GM23338 (cell line): ENCODE results near the gene RMDN3. TPM values are rescaled to one million over a fixed set of nuclear protein-coding genes. Genes with fewer than 3 reads are reported as not detected.

Source experiments
- ATAC-seq: fragments of 200-7000 bp; cut with Tn5 transposase; 3 replicates; pipeline ENCODE4 v1.9.1; 2020
- DNase-seq: peaks from one replicate; pipeline ENCODE4 v3.0.0-alpha.2; 2015; ENCODE audit warnings: low spot score
- H2AFZ ChIP-seq: fragments of 200-600 bp; sonication (generic); 2 replicates; pipeline ENCODE4 v1.8.0; 2016; ENCODE audit warnings: antibody characterized with exemption, mild to moderate bottlenecking, moderate library complexity
- H3F3A ChIP-seq: fragments of 200-600 bp; sonication (generic); replicated peaks from 2 replicates; pipeline ENCODE4 v1.8.0; 2017; ENCODE audit warnings: antibody characterized with exemption, mixed run types, low read depth
- H3K27ac ChIP-seq: fragments of 200-600 bp; sonication (generic); 2 replicates; pipeline ENCODE4 v1.6.1; 2016; ENCODE audit warnings: low read depth
- H3K27me3 ChIP-seq: fragments of 200-600 bp; sonication (generic); 2 replicates; pipeline ENCODE4 v1.8.0; 2016; ENCODE audit warnings: mild to moderate bottlenecking, mixed run types, moderate library complexity; ENCODE audit not compliant: insufficient read depth
- H3K36me3 ChIP-seq: fragments of 200-600 bp; sonication (generic); 2 replicates; pipeline ENCODE4 v1.8.0; 2016; ENCODE audit warnings: mild to moderate bottlenecking; ENCODE audit not compliant: insufficient read depth
- H3K4me1 ChIP-seq: fragments of 200-600 bp; sonication (generic); 2 replicates; pipeline ENCODE4 v1.8.0; 2016; ENCODE audit warnings: mild to moderate bottlenecking, moderate library complexity; ENCODE audit not compliant: insufficient read depth
- H3K4me2 ChIP-seq: fragments of 200-600 bp; sonication (generic); 2 replicates; pipeline ENCODE4 v1.7.1; 2017; ENCODE audit warnings: mixed run types
- H3K4me3 ChIP-seq: fragments of 200-600 bp; sonication (generic); 2 replicates; pipeline ENCODE4 v1.6.1; 2016; ENCODE audit warnings: mixed run types
- H3K79me2 ChIP-seq: fragments of 200-600 bp; sonication (generic); replicated peaks from 2 replicates; pipeline ENCODE4 v1.8.0; 2017; ENCODE audit warnings: mild to moderate bottlenecking; ENCODE audit not compliant: insufficient read depth
- H3K9me2 ChIP-seq: fragments of 200-600 bp; sonication (generic); 2 replicates; pipeline ENCODE4 v1.8.0; 2017; ENCODE audit not compliant: insufficient read depth
- H4K20me1 ChIP-seq: fragments of 200-600 bp; sonication (generic); replicated peaks from 2 replicates; pipeline ENCODE4 v1.8.0; 2017; ENCODE audit warnings: mild to moderate bottlenecking; ENCODE audit not compliant: insufficient read depth
- H3K27ac Mint-ChIP-seq: 2 replicates; pipeline ENCODE4 v1.8.0; 2020; ENCODE audit warnings: inconsistent platforms, mild to moderate bottlenecking, moderate library complexity, mixed read lengths
- H3K27me3 Mint-ChIP-seq: 3 replicates; pipeline ENCODE4 v1.8.0; 2022; ENCODE audit warnings: low read depth, mild to moderate bottlenecking, moderate library complexity, mixed read lengths, inconsistent platforms; ENCODE audit not compliant: insufficient read depth, poor library complexity
- H3K36me3 Mint-ChIP-seq: 3 replicates; pipeline ENCODE4 v1.8.0; 2021; ENCODE audit warnings: low read depth, mild to moderate bottlenecking, inconsistent platforms, moderate library complexity, mixed read lengths
- H3K4me1 Mint-ChIP-seq: 3 replicates; pipeline ENCODE4 v1.8.0; 2020; ENCODE audit warnings: mild to moderate bottlenecking, inconsistent platforms, mixed read lengths
- H3K4me3 Mint-ChIP-seq: 3 replicates; pipeline ENCODE4 v1.8.0; 2021; ENCODE audit warnings: moderate library complexity, mild to moderate bottlenecking, inconsistent platforms, mixed read lengths
- H3K9me3 Mint-ChIP-seq: 3 replicates; pipeline ENCODE4 v1.8.0; 2020; ENCODE audit warnings: moderate library complexity, mild to moderate bottlenecking, inconsistent platforms, mixed read lengths
- CREB1 ChIP-seq: fragments of 250-450 bp; sonication (Bioruptor Pico); IDR thresholded peaks from 2 replicates; pipeline ENCODE4 v1.5.0; 2020; ENCODE audit warnings: low read depth, mild to moderate bottlenecking, moderate library complexity
- EZH2phosphoT487 ChIP-seq: fragments of 200-600 bp; sonication (generic); IDR thresholded peaks from one replicate; pipeline ENCODE4 v1.8.1; 2018; ENCODE audit warnings: antibody characterized with exemption; ENCODE audit not compliant: unreplicated experiment
- JUNB ChIP-seq: IDR thresholded peaks from one replicate; pipeline ENCODE4 v1.6.1; 2016; ENCODE audit warnings: antibody characterized with exemption; ENCODE audit not compliant: unreplicated experiment
- STAT1 ChIP-seq: IDR thresholded peaks from one replicate; pipeline ENCODE4 v1.6.1; 2016; ENCODE audit warnings: antibody characterized with exemption; ENCODE audit not compliant: unreplicated experiment
- ZNF331 ChIP-seq: fragments of 250-450 bp; sonication (Bioruptor Pico); IDR thresholded peaks from 2 replicates; pipeline ENCODE4 v1.5.0; 2020; ENCODE audit warnings: low read depth, mild to moderate bottlenecking, moderate library complexity
- polyA plus RNA-seq: library from polyadenylated mRNA; unstranded; fragments of >200 nt; fragmentation: Nextera tagmentation; extraction: Ambion mirVana; gene quantifications from 2 replicates; pipeline ENCODE4 v1.2.1, GENCODE V29; 2016
- total RNA-seq: library from RNA; depleted of rRNA; stranded (reverse); fragments of >200 nt; shearing (Covaris generic); gene quantifications from 2 replicates; pipeline ENCODE4 v1.2.3, GENCODE V29; 2014
- TF ChIP-seq, protein P1 (sequence below): IDR thresholded peaks from one replicate; pipeline ENCODE4 v1.6.1; 2018; ENCODE audit warnings: antibody characterized with exemption; ENCODE audit not compliant: unreplicated experiment
- TF ChIP-seq, protein P2 (sequence below), 2 experiments: fragments of 200-600 bp in 1 of 2; sonication (generic) in 1 of 2; conservative IDR thresholded peaks; 2 replicates each; pipeline versions ENCODE4 v1.5.1 to v1.6.1; 2016 to 2017; ENCODE audit warnings: antibody characterized with exemption in 2 of 2, low read depth in 2 of 2, mild to moderate bottlenecking in 2 of 2, moderate library complexity in 1 of 2
- TF ChIP-seq, protein P3 (sequence below): IDR thresholded peaks from 2 replicates; pipeline ENCODE4 v1.6.1; 2016; ENCODE audit warnings: antibody characterized with exemption

Gene RMDN3
- total and polyA plus RNA-seq, 2 experiments from 2014 or later, result 15.6 to 17.0 TPM

DNA sequence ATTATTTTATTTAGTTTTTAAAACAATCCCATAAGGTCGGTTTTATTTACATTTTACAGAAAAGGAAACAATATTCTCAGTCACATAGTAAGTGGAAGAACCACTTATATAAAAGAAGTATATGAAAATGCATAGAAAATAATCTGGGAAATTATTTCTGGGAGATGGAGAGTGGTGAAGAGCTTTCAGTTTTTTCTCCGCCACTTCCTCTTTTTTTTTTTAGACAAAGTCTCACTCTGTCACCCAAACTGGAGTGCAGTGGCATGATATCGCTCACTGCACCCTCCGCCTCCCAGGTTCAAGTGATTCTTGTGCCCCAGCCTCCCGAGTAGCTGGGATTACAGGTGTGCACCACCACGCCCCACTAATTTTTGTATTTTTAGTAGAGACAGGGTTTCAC, 38.9 kb downstream of the RMDN3 start:
- no peak for DNase-seq
- ATAC-seq, result no peak
- H3K36me3 ChIP-seq, result peaks cover 27% of the 10 kb centered on the region

DNA sequence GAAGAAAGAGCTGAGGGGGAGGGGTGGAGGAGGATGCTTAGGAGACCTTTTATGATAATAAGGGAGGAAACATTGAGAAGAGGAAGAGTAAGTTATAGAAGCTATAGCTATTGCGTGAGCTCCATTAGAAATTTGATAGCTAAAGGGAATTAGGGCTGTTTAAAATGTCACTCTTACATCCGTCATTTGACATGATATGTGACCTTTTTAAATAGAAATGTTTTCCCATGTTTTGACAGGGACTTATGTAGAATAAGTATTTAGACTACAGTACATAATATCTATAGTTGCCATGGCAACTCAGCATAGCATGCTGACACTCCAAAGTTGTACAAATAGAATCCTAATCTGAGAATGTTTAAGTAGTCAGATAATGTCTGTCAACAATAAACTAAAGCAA, 40.9 kb downstream of the RMDN3 start:
- H3K4me1 Mint-ChIP-seq, result no peaks in the 10 kb centered on the region
- ATAC-seq (no peak), DNase-seq (no peak)
- H3K4me3 Mint-ChIP-seq, result no peak overlapping the region
- H3F3A ChIP-seq, result no peaks in the 10 kb centered on the region
- no peaks in the 10 kb centered on the region for H3K9me2 ChIP-seq
- no peak overlapping the region for H3K4me3 ChIP-seq
- no peak overlapping the region for H3K27ac Mint-ChIP-seq
- peaks cover 21% of the 10 kb centered on the region for H3K36me3 ChIP-seq
- H2AFZ ChIP-seq, result no peak overlapping the region
- H3K79me2 ChIP-seq, result no peaks in the 10 kb centered on the region
- H3K27ac ChIP-seq, result no peak overlapping the region
- H3K4me1 ChIP-seq, result no peaks in the 10 kb centered on the region
- no peaks in the 10 kb centered on the region; the same call in 2 of the 3 replicates for H3K9me3 Mint-ChIP-seq
- peaks cover 64% of the 10 kb centered on the region for H3K36me3 Mint-ChIP-seq
- H4K20me1 ChIP-seq, result no peaks in the 10 kb centered on the region
- no peaks in the 10 kb centered on the region for H3K27me3 ChIP-seq
- TF ChIP-seq, protein P1, sequence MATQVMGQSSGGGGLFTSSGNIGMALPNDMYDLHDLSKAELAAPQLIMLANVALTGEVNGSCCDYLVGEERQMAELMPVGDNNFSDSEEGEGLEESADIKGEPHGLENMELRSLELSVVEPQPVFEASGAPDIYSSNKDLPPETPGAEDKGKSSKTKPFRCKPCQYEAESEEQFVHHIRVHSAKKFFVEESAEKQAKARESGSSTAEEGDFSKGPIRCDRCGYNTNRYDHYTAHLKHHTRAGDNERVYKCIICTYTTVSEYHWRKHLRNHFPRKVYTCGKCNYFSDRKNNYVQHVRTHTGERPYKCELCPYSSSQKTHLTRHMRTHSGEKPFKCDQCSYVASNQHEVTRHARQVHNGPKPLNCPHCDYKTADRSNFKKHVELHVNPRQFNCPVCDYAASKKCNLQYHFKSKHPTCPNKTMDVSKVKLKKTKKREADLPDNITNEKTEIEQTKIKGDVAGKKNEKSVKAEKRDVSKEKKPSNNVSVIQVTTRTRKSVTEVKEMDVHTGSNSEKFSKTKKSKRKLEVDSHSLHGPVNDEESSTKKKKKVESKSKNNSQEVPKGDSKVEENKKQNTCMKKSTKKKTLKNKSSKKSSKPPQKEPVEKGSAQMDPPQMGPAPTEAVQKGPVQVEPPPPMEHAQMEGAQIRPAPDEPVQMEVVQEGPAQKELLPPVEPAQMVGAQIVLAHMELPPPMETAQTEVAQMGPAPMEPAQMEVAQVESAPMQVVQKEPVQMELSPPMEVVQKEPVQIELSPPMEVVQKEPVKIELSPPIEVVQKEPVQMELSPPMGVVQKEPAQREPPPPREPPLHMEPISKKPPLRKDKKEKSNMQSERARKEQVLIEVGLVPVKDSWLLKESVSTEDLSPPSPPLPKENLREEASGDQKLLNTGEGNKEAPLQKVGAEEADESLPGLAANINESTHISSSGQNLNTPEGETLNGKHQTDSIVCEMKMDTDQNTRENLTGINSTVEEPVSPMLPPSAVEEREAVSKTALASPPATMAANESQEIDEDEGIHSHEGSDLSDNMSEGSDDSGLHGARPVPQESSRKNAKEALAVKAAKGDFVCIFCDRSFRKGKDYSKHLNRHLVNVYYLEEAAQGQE, result no peak
- TF ChIP-seq STAT1, result no peak
- TF ChIP-seq EZH2phosphoT487, result no peak
- TF ChIP-seq, protein P2, sequence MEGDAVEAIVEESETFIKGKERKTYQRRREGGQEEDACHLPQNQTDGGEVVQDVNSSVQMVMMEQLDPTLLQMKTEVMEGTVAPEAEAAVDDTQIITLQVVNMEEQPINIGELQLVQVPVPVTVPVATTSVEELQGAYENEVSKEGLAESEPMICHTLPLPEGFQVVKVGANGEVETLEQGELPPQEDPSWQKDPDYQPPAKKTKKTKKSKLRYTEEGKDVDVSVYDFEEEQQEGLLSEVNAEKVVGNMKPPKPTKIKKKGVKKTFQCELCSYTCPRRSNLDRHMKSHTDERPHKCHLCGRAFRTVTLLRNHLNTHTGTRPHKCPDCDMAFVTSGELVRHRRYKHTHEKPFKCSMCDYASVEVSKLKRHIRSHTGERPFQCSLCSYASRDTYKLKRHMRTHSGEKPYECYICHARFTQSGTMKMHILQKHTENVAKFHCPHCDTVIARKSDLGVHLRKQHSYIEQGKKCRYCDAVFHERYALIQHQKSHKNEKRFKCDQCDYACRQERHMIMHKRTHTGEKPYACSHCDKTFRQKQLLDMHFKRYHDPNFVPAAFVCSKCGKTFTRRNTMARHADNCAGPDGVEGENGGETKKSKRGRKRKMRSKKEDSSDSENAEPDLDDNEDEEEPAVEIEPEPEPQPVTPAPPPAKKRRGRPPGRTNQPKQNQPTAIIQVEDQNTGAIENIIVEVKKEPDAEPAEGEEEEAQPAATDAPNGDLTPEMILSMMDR (conservative IDR thresholded peaks at IDR 0.05; ENCODE audit: low read depth in 2 of 2), result no peak
- TF ChIP-seq JUNB, result no peak
- TF ChIP-seq, protein P3, sequence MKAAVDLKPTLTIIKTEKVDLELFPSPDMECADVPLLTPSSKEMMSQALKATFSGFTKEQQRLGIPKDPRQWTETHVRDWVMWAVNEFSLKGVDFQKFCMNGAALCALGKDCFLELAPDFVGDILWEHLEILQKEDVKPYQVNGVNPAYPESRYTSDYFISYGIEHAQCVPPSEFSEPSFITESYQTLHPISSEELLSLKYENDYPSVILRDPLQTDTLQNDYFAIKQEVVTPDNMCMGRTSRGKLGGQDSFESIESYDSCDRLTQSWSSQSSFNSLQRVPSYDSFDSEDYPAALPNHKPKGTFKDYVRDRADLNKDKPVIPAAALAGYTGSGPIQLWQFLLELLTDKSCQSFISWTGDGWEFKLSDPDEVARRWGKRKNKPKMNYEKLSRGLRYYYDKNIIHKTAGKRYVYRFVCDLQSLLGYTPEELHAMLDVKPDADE, result no peak
- no peak for TF ChIP-seq CREB1 (CRISPR knock-in tag)
- H3K4me2 ChIP-seq, result no peak overlapping the region
- peaks cover 2% of the 10 kb centered on the region for H3K27me3 Mint-ChIP-seq

More for the DNA sequence above, 38.9 kb downstream of the RMDN3 start:
- Mint-ChIP-seq H3K9me3 (no peaks in the 10 kb centered on the region; the same call in 2 of the 3 replicates), H3K27me3 (peaks cover 2% of the 10 kb centered on the region), H3K4me1 (no peaks in the 10 kb centered on the region), H3K36me3 (peaks cover 63% of the 10 kb centered on the region), H3K4me3 (no peak overlapping the region), H3K27ac (no peak overlapping the region)
- Histone ChIP-seq H3K4me3 (no peak overlapping the region), H3F3A (no peaks in the 10 kb centered on the region), H2AFZ (no peak overlapping the region), H3K27me3 (no peaks in the 10 kb centered on the region), H3K79me2 (no peaks in the 10 kb centered on the region), H3K4me1 (no peaks in the 10 kb centered on the region), H4K20me1 (no peaks in the 10 kb centered on the region), H3K4me2 (no peak overlapping the region), H3K9me2 (no peaks in the 10 kb centered on the region), H3K27ac (no peak overlapping the region)
- TF ChIP-seq ZNF331 (CRISPR knock-in tag) (no peak), CREB1 (CRISPR knock-in tag) (no peak)
- TF ChIP-seq, protein P1, result no peak
- TF ChIP-seq, protein P3, result no peak
